ENCODE data around the gene AZGP1.
"Not testable (repeated sequence)": the region's sequence is repeated elsewhere in the genome, so short reads cannot be mapped to it uniquely, and the experiment has no call there.

Gene AZGP1

DNA sequence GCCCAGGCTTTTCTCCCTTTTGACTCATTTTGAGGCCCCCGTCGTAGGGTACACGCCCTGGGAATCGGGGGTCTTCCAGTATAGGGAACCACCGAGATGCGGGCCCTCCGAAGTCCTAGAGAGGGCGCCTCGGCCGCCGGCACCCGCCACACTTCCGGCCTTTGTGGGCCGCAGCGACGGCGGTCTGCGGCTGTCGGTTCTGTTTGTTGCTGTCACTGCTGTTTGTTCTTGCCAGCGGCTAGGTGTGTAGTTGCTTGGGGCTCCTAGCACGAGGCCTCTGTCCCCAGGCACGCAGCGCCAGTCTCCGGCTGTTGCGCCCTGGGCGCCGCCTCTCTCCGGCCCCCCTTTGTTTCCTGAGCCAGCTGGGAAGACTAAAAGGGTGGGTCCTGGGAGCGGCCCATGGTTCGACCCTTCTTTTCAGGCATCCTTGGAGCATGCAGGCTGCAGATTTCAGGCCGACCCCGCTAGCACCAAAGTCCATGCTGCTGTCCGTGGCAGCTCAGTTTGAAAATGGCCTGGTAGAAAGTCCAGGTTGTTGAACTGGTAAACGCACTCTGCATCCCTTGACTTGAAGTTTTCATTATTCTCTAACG lies 21.8 kb upstream of the AZGP1 start:
- DNase-seq (ENCODE audit: low read depth in 2 of 2) = peak; percentile 52 to 58

DNA sequence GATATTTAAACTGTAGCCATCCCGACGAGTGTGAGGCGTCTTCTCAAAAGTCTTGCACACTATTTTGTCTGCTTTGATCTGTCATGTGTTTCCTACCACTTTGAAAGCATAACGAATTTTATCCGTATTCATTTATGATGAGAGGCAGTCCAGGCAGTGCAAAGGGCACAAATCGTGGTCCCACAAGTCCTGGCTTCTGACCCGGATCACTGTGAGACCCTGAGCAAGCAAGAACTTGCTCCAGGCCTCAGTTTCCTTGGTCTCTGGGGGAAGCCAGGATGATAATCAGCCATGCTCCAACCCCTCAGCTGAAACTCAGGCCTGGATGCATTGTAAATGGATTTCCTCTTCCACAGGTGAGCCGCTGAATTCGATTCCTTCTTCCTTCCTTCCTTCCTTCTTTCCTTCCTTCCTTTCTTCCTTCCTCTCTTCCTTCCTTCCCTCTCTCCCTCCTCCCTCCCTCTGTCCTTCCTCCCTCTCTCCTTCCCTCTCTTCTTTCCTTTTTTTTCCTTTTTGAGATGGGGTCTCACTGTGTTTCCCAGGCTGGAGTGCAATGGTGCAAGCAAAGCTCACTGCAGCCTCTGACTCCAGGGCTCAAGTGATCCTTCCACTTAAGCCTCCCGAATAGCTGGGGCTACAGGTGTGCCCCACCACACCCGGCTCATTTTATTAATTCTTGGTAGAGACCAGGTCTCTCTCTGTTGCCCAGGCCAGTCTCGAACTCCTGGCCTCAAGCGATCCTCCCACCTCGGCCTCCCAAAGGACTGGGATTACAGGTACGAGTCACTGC lies 21.1 kb upstream of the AZGP1 start:
- DNase-seq (ENCODE audit: low read depth in 2 of 2) = no peak

DNA sequence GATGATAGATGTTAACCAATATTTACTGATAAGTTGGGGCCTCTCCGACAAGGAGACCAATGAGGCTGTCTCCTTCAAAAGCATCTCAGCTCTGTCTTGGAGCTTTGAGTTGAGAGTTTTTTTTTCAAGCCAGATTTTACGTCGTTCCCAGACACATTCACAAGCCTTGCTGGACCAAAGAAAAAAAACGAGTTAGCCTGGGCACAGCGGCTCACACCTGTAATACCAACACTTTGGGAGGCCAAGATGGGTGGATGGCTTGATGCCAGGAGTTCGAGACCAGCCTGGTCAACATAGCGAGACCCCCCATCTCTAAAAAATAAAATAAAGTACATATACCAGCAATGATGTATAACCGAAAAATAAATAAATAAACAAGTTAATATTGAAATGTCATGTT lies 19.0 kb upstream of the AZGP1 start:
- no peak for DNase-seq (ENCODE audit: low read depth in 2 of 2)

DNA sequence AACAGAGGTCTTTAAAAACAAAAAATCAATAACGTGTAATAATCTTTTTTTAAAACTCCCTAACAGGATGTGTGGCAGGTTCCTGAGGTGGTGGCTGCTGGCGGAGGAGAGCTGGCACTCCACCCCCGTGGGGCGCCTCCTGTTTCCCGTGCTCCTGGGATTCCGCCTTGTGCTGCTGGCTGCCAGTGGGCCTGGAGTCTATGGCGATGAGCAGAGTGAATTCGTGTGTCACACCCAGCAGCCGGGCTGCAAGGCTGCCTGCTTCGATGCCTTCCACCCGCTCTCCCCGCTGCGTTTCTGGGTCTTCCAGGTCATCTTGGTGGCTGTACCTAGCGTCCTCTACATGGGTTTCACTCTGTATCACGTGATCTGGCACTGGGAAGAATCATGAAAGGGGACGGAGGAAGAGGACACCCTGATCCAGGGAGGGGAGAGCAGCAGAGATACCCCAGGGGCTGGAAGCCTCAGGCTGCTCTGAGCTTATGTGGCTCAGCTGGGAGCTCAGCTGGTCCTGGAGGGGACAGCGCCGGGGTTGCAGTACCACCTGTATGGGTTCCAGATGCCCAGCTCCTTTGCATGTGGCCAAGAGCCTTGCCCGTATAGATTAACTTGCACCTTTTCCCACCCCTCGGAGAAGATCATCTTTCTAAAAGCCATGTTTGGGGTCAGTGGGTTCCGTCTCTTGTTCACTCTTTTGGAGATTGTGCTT lies 16.7 kb upstream of the AZGP1 start:
- no peak for DNase-seq (ENCODE audit: low read depth in 2 of 2)

DNA sequence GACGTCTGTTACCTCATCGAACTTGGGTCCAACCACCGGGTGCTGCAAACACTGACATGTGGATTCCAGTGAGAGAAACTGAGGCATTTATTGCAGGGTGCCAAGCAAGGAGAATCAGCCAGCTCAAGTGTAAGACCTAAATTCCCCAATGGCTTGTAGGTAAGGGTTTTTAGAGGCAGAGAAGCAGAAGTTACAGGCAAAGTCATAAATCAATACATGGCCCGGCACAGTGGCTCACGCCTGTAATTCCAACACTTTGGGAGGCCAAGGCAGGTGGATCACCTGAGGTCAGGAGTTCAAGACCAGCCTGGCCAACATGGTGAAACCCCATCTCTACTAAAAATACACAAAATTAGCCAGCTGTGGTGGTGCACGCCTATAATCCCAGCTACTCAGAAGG lies 15.7 kb upstream of the AZGP1 start:
- DNase-seq (ENCODE audit: low read depth in 2 of 2) = not testable (repeated sequence)

DNA sequence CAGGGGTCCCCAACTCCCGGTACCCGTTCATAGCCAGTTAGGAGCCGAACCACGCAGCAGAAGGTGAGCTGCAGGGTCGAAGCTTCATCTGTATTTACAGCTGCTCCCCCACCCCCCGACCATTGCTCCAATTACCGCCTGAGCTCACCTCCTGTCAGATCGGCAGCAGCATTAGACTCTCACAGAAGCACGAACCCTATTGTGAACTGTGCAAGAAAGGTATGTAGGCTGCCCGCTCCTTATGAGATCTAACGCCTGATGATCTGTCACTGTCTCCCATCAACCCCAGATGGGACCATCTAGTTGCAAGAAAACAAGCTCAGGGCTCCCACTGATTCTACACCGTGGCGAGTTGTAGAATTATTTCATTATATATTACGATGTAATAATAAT lies 14.6 kb upstream of the AZGP1 start:
- no peak for DNase-seq (ENCODE audit: low read depth in 2 of 2)

DNA sequence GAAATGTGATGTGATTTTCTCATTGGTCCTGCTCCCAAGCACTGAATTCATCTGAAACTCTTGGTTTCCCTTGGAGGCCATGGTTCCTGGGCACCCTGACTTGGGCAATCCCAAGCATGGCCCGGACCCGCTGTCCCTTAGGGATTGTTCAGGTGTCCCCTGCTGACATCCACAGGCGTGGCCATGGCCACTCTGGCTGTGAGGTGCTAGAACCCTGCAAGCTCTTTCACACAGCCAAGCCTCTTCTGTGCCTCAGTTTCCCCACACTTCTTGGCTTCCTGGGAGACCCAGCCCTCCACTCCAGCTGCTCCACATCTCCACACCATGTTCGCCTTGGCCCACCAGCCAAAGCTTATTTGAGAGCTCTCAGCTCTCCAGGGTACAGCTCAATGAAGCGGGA lies 12.0 kb upstream of the AZGP1 start:
- DNase-seq (ENCODE audit: low read depth in 2 of 2) = no peak

DNA sequence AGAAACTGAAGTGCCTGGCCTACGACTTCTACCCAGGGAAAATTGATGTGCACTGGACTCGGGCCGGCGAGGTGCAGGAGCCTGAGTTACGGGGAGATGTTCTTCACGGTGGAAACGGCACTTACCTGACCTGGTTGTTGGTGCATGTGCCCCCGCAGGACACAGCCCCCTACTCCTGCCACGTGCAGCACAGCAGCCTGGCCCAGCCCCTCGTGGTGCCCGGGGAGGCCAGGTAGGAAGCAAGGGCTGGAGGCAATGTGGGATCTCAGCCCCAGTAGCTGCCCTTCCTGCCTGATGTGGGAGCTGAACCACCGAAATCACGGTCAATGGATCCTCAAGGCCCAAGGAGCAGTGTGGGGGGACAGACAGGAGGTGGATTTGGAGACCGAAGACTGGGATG lies 11.5 kb upstream of the AZGP1 start:
- DNase-seq (ENCODE audit: low read depth in 2 of 2) = not testable (repeated sequence)

DNA sequence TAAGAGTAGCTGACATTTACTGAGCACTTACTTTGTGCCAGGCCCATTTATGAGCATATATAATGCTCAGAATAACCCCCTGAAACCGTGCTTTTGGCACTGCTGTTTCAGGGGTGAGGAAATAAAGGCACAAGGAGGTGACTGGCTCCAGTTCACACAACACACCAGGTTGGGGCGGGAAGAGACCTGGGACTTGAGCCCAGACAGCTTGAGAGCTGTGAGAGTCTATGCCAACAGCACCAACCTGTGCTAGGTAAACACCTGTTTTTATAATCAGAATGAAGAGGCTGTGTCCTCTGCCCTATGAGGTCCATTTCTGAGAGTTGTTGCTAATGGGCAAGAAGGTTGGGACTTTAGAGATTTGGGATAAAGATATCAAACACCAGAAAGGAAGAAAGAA lies 8.8 kb upstream of the AZGP1 start:
- DNase-seq (ENCODE audit: low read depth in 2 of 2) = no peak

DNA sequence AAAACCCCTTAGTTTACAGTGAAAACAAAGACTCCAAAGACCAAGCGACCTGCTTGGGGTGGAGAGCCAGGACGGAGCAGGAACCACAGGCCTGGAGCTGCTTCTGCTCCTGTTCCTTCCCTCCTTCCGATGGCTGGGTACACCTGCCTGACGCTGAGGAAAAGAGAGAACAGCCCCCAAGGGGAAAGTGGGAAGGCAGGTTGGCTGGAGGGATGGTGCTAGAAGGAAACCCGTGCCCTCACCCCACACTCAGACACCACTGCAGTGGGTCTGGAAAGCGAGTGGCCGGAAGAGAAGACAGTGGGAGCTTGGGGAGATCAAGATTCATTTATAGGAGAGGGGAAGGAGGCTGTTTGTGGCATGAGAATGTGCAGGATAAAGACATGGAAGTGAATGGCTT lies 5.2 kb upstream of the AZGP1 start:
- not testable (repeated sequence) for DNase-seq (ENCODE audit: low read depth in 2 of 2)

DNA sequence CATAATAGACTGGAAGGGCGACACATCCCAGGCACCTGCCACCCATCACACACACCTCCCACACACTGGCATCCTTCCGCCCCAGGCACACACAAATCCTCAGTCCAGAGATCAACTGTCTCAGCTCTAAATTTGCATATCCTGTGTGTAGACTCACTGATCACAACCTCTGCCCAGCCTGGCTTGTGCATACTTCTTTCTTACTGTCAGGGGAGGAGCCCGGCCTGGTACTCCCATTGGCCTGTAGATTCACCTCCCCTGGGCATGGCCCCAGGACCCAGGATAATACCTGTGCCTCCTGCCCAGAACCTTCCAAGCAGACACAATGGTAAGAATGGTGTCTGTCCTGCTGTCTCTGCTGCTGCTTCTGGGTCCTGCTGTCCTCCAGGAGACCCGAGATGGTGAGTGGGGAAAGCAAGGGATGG lies 4.6 kb upstream of the AZGP1 start:
- not testable (repeated sequence) for DNase-seq (ENCODE audit: low read depth in 2 of 2)

DNA sequence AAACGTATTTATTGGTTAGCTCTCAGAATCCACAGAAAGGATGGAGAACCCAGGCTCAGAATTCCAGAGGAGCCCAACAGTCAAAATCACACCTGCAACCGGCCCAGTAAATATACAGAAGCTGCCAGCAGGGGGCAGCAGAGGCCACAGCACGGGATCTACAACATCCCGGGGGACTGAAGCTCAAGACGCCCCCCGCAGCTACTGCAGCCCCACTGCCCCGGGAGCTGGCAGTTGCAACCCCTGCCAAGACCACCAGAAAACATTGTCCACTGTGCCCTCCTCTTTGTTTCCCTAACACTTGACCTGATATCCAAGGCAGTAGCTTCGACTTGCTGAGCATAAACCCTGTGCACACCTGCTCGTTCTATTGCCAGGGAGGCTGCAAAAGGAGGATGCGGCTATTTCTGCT lies 4.0 kb upstream of the AZGP1 start:
- DNase-seq (ENCODE audit: low read depth in 2 of 2) = peak; percentile 29 to 56

DNA sequence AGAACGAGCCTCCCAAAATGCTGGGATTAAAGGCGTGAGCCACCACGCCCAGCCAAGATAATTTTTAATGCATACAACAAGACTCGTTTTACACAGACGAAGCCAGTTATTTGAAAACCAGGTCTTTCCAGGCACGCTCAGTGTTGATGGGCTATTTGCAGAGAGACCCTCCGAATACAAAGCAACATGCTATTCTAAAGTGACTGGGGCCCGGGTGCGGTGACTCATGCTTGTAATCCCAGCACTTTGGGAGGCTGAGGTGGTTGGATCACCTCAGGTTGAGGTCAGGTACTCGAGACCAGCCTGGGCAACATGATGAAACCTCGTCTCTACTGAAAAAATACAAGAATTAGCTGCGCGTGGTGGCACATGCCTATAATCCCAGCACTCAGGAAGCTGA lies 795 bp upstream of the AZGP1 start:
- DNase-seq (ENCODE audit: low read depth in 2 of 2) = no peak

DNA sequence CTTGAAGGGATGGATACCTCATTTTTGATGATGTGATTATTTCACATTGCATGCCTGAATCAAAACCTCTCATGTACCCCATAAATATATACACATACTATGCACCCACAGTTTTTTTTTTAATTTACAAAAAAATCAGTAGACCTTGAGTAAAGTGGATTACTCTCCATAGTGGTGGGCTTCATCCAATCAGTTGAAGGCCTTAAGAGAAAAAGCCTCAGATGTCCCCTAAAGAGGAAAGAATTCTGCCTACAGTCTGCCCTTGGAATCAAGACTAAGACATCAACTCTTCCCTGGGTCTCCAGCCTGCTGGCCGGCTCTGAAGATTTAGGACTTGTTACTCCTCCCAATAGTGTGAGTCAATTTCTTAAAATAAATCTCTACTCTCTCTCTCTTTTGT lies 1.1 kb downstream of the AZGP1 start:
- no peak for DNase-seq (ENCODE audit: low read depth in 2 of 2)

DNA sequence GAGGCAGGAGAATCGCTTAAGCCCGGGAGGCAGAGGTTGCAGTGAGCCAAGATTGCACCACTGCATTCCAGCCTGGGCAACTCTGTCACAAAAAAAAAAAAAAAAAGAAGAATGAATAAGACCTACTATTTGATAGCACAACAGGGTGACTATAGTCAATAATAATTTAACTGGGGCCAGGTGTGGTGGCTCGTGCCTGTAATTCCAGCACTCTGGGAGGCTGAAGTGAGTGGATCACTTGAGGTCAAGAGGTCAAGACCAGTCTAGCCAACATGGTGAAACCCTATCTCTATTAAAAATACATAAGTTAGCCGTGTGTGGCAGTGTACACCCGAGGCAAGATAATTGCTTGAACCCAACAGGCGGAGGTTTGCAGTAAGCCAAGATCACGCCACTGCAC lies 2.0 kb downstream of the AZGP1 start:
- not testable (repeated sequence) for DNase-seq (ENCODE audit: low read depth in 2 of 2)

DNA sequence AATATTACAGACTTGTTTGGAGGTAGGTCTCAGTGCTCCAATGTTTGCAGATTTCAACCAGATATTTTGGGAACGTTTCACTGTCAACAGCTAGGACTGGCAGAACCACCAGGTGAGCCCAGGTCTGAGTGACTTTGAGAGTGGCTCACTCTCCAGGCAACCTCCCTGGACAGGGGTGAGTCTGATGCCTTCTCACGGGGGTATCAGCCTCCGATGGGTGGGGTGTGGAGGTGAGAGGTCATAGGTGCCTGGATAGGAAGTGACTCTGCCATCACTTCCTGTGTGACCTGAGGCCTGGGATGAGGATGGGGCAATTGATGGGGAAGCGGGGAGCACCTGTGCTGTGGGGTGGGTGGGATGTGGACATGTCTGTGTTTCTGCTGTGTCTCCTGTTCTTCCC lies 4.6 kb downstream of the AZGP1 start:
- DNase-seq (ENCODE audit: low read depth in 2 of 2) = no peak

DNA sequence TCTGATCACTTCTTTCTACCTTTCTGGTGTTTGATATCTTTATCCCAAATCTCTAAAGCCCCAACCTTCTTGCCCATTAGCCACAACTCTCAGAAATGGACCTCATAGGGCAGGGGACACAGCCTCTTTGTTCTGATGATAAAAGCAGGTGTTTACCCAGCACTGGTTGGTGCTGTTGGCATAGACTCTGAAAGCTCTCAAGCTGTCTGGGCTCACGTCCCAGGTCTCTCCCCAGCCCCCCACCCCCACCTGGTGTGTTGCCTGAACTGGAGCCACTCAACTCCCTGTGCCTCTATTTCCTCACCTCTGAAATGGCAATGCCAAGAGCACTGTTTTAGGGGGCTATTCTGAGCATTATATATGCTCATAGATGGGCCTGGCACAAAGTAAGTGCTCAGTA lies 6.0 kb downstream of the AZGP1 start:
- not testable (repeated sequence) for DNase-seq (ENCODE audit: low read depth in 2 of 2)

DNA sequence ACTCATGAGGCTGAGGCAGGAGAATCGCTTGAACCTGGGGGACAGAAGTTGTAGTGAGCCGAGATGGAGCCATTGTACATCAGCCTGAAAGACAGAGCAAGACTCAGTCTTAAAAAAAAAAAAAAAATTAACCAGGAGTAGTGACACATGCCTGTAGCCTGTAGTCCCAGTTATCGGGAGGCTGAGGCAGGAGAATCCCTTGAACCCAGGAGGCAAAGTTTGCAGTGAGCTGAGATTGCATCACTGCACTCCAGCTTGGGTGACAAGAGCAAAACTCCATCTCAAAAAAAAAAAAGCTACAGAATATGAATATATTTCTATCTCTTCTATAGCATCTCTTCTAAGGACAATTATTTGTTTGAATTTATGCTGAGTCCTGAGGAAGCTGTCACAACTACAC lies 6.5 kb downstream of the AZGP1 start:
- DNase-seq (ENCODE audit: low read depth in 2 of 2) = no peak

DNA sequence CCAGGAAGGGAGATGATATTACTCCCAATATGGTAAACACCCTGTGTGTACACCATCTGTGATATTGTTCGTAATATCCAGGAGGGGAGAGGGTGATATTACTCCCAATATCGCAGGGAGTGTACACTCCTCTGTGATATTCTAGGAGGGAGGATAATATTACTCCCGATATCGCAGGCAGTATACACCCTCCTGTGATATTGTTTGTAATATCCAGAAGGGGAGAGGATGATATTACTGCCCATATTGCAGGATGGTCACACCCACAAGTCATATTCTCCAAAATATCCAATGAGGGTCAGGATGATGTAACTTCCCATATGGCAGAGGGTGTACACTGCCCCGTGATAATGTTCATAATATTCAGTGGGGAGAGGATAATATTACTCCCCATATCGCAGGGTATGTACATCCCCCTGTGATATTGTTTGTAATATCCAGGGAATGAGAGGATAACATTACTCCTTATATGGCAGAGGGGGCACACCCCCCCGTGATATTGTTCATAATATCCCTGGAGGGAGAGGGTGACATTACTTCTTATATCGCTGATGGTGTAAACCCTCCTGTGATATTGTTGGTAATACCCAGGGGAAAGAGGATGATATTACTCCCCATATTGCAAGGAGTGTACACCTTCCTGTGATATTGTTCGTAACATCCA lies 17.1 kb downstream of the AZGP1 start:
- no peak for DNase-seq (ENCODE audit: low read depth in 2 of 2)

DNA sequence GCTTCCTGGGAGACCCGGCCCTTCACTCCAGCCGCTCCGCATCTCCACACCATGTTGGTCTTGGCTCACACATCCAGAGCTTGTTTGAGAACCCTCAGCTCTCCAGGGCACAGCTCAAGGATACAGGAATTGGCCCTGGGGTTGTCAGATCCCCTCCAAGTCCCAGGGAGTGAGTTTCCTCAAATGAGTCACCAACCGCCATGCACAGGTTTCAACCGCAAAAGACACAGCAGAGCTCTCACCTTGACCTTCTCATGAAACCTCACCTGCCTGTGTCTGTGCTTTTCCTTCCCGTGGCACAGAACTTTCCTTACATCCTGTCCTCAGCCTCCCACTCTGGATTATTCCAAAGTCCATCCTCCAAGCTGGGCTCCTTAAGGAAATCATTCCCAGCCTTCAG lies 20.6 kb downstream of the AZGP1 start:
- DNase-seq (ENCODE audit: low read depth in 2 of 2) = no peak

DNA sequence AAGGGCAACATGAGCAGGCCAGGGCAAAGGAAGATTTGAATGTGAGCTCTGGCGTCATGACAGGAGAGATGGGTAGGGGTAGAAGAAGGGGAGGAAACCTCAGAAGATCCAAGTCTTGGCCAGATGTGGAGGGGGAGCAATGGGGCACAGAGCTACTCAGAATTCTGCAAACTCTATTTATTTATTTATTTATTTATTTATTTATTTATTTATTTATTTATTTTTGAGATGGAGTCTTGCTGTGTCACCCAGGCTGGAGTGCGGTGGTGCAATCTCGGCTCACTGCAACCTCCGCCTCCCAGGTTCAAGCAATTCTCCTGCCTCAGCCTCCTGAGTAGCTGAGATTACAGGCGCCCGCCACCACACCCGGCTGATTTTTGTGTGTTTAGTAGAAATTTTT lies 21.2 kb downstream of the AZGP1 start:
- not testable (repeated sequence) for DNase-seq (ENCODE audit: low read depth in 2 of 2)

DNA sequence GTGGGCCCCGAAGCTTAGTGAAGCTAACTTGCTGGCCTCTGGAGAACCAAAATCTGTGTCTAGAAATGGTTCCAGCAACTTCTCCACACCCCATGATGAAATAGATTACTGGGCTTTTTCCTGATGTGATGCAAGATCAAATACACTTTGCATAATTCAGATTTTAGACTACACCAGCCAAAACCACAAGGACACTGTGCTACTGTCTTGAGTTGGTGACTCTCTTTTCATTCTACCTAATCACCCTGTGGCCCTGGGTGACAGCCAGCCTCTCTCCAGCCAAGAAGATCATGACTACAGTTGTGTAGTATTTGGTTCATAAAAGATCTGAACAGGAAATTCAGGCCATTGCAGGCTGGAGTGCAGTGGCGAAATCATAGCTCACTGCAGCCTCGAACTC lies 22.2 kb downstream of the AZGP1 start:
- DNase-seq (ENCODE audit: low read depth in 2 of 2) = no peak

All from stimulated activated CD8-positive, alpha-beta memory T cell treated with anti-CD3 and anti-CD28 coated beads, Interleukin-2, amount 100 ng/mL, for 48 hours (primary cell).